HCT116 (cell line): Measurements from ENCODE around the gene FAM47E. TPM values are rescaled to one million over a fixed set of nuclear protein-coding genes. Genes with fewer than 3 reads are reported as not detected.

ENCODE experiments used
- ATAC-seq: fragments of 200-7000 bp; cut with Tn5 transposase; 2 replicates; pipeline ENCODE4 v1.9.1; 2020; ENCODE audit warnings: mild to moderate bottlenecking, moderate library complexity
- BruUV-seq: library from RNA; stranded (reverse); fragments of 400-500 nt; replicated peaks from 2 replicates; lab custom pipeline; 2021; lab: Mats Ljungman, UMichigan
- CTCF ChIA-PET: fragments of 300-600 bp; sonication (Branson Sonifier 250); formaldehyde crosslinking; loops from one replicate; lab custom pipeline; 2021; ENCODE audit warnings: antibody characterized with exemption; lab: Charles Lee
- POLR2A ChIA-PET: fragments of 300-600, 350-600 bp; sonication (Branson Sonifier 250); formaldehyde crosslinking; loops from one replicate; lab custom pipeline; 2021; ENCODE audit warnings: antibody characterized with exemption; lab: Charles Lee
- RAD21 ChIA-PET, 2 experiments: fragments of 300-600 bp; sonication (Branson Sonifier 250); formaldehyde crosslinking; loops; one replicate each; lab custom pipeline; 2023; ENCODE audit warnings: low total read pairs in 2 of 2; ENCODE audit not compliant: uncharacterized antibody in 2 of 2, unreplicated experiment in 2 of 2, low non-redundant PET in 1 of 2; lab: Charles Lee
- DNase-seq: peaks from one replicate; pipeline ENCODE4 v3.0.0-alpha.2; 2010; ENCODE audit warnings: low read depth, low spot score
- H2AFZ ChIP-seq: fragments of 200-600 bp; shearing (Covaris generic), sonication (generic); 2 replicates; pipeline ENCODE4 v1.6.1; 2017; ENCODE audit warnings: low read depth, mixed run types, mixed read lengths, antibody characterized with exemption, low read length; ENCODE audit not compliant: poor library complexity, severe bottlenecking
- H3K27ac ChIP-seq: 2 replicates; pipeline ENCODE4 v1.5.1; 2012; ENCODE audit warnings: low read depth, low read length
- H3K27me3 ChIP-seq: fragments of 200-600 bp; sonication (generic); 2 replicates; pipeline ENCODE4 v1.6.1; 2016; ENCODE audit warnings: mixed run types, low read length, mixed read lengths; ENCODE audit not compliant: insufficient read depth
- H3K36me3 ChIP-seq, 2 experiments: fragments of 200-500 bp in 1 of 2; fragments of 200-600 bp in 1 of 2; sonication (Bioruptor generic) in 1 of 2; sonication (generic) in 1 of 2; 2 replicates each; pipeline versions ENCODE4 v1.5.1 to v1.6.1; 2014 to 2016; ENCODE audit warnings: low read length in 2 of 2, inconsistent platforms in 1 of 2, mixed read lengths in 1 of 2, mixed run types in 1 of 2; ENCODE audit not compliant: insufficient read depth in 2 of 2, control insufficient read depth in 1 of 2
- H3K4me1 ChIP-seq, 2 experiments: fragments of 200-600 bp in 1 of 2; sonication (generic) in 1 of 2; 2 replicates each; pipeline versions ENCODE4 v1.5.1 to v1.6.1; 2012 to 2017; ENCODE audit warnings: low read length in 2 of 2, inconsistent platforms in 1 of 2, mild to moderate bottlenecking in 1 of 2, mixed read lengths in 1 of 2, mixed run types in 1 of 2, moderate library complexity in 1 of 2; ENCODE audit not compliant: insufficient read depth in 2 of 2, control insufficient read depth in 1 of 2
- H3K4me2 ChIP-seq: fragments of 200-600 bp; sonication (generic); 2 replicates; pipeline ENCODE4 v1.6.1; 2017; ENCODE audit warnings: mixed run types, low read length, mixed read lengths
- H3K4me3 ChIP-seq, 2 experiments: fragments of 200-600 bp in 1 of 2; sonication (generic) in 1 of 2; replicated peaks in 1 of 2; 2 replicates each; pipeline ENCODE4 v1.5.1; 2011 to 2016; ENCODE audit warnings: low read length in 2 of 2, control low read depth in 1 of 2, low read depth in 1 of 2, mild to moderate bottlenecking in 1 of 2, mixed read lengths in 1 of 2, mixed run types in 1 of 2
- H3K79me2 ChIP-seq: fragments of 200-600 bp; sonication (generic); 2 replicates; pipeline ENCODE4 v1.6.1; 2017; ENCODE audit warnings: mild to moderate bottlenecking, mixed run types, low read length, moderate library complexity, mixed read lengths; ENCODE audit not compliant: insufficient read depth
- H3K9ac ChIP-seq: fragments of 200-600 bp; sonication (generic); 2 replicates; pipeline ENCODE4 v1.6.1; 2016; ENCODE audit warnings: low read length, mixed read lengths
- H3K9me2 ChIP-seq: fragments of 200-600 bp; sonication (generic), shearing (Covaris generic); 2 replicates; pipeline ENCODE4 v1.6.1; 2017; ENCODE audit warnings: mixed run types, mild to moderate bottlenecking, moderate library complexity; ENCODE audit not compliant: insufficient read depth
- H3K9me3 ChIP-seq, 2 experiments: fragments of 200-500 bp in 1 of 2; fragments of 200-600 bp in 1 of 2; sonication (Bioruptor generic) in 1 of 2; sonication (generic) in 1 of 2; 2 replicates each; pipeline ENCODE4 v1.6.1; 2014 to 2017; ENCODE audit warnings: low read length in 2 of 2, mixed read lengths in 2 of 2, inconsistent platforms in 1 of 2, low read depth in 1 of 2, mild to moderate bottlenecking in 1 of 2, mixed run types in 1 of 2, moderate library complexity in 1 of 2; ENCODE audit not compliant: control insufficient read depth in 1 of 2, insufficient read depth in 1 of 2
- H4K20me1 ChIP-seq: fragments of 200-600 bp; sonication (generic), shearing (Covaris generic); 2 replicates; pipeline ENCODE4 v1.6.1; 2017; ENCODE audit warnings: mixed run types, mild to moderate bottlenecking, moderate library complexity; ENCODE audit not compliant: insufficient read depth
- CEBPB ChIP-seq: IDR thresholded peaks from 2 replicates; pipeline ENCODE4 v1.6.1; 2012; ENCODE audit warnings: low read depth
- EZH2phosphoT487 ChIP-seq: fragments of 200-600 bp; IDR thresholded peaks from 2 replicates; pipeline ENCODE4 v1.6.1; 2018; ENCODE audit warnings: antibody characterized with exemption, borderline replicate concordance
- FOSL1 ChIP-seq: IDR thresholded peaks from 2 replicates; pipeline ENCODE4 v1.6.1; 2012; ENCODE audit warnings: low read depth
- JUND ChIP-seq: IDR thresholded peaks from 2 replicates; pipeline ENCODE4 v1.6.1; 2012
- POLR2A ChIP-seq: IDR thresholded peaks from 2 replicates; pipeline ENCODE4 v1.7.0; 2011; ENCODE audit warnings: borderline replicate concordance; ENCODE audit not compliant: insufficient read depth, insufficient read length; ENCODE audit errors: extremely low read depth
- POLR2AphosphoS5 ChIP-seq: IDR thresholded peaks from 2 replicates; pipeline ENCODE4 v1.6.1; 2011; ENCODE audit warnings: mild to moderate bottlenecking, low read depth, low read length, moderate library complexity
- RAD21 ChIP-seq: IDR thresholded peaks from 2 replicates; pipeline ENCODE4 v1.6.1; 2012; ENCODE audit warnings: low read depth, mild to moderate bottlenecking
- SIN3A ChIP-seq: IDR thresholded peaks from 2 replicates; pipeline ENCODE4 v1.6.1; 2012; ENCODE audit warnings: low read depth
- SRF ChIP-seq: IDR thresholded peaks from 2 replicates; pipeline ENCODE4 v1.6.1; 2012; ENCODE audit warnings: low read depth
- ZFX ChIP-seq: fragments of 450-650 bp; IDR thresholded peaks from 2 replicates; pipeline ENCODE4 v1.6.1; 2017
- ZNF274 ChIP-seq: fragments of 200-500 bp; sonication (Bioruptor generic); IDR thresholded peaks from 2 replicates; pipeline ENCODE4 v1.6.1; 2014; ENCODE audit warnings: mild to moderate bottlenecking, low read depth, low read length, inconsistent platforms
- intact Hi-C: fragments of 100-400 bp; cut with micrococcal nuclease; formaldehyde crosslinking; loops from 2 replicates; pipeline ENCODE4 v1.10.0; 2022
- total RNA-seq: library from RNA; stranded (reverse); gene quantifications from one replicate; pipeline ENCODE4 v1.2.1, GENCODE V29; 2021; ENCODE audit not compliant: unreplicated experiment
- TF ChIP-seq, protein P1 (sequence below): IDR thresholded peaks from 2 replicates; pipeline ENCODE4 v1.6.1; 2011; ENCODE audit warnings: mild to moderate bottlenecking, low read length, moderate library complexity; ENCODE audit not compliant: insufficient replicate concordance; ENCODE audit errors: extremely low read depth
- TF ChIP-seq, protein P2 (sequence below), 3 experiments: fragments of 200-600 bp in 1 of 3; sonication (generic) in 1 of 3; IDR thresholded peaks in 2 of 3; conservative IDR thresholded peaks in 1 of 3; 2 replicates each; pipeline ENCODE4 v1.5.1; 2012 to 2017; ENCODE audit warnings: low read depth in 2 of 3, low read length in 2 of 3, antibody characterized with exemption in 1 of 3, borderline replicate concordance in 1 of 3, control low read depth in 1 of 3, mild to moderate bottlenecking in 1 of 3, mixed read lengths in 1 of 3, mixed run types in 1 of 3, moderate library complexity in 1 of 3; ENCODE audit not compliant: insufficient read depth in 1 of 3
- TF ChIP-seq, protein P3 (sequence below): IDR thresholded peaks from 2 replicates; pipeline ENCODE4 v1.6.1; 2012; ENCODE audit warnings: low read depth
- TF ChIP-seq, protein P4 (sequence below): IDR thresholded peaks from 2 replicates; pipeline ENCODE4 v1.6.1; 2012

FAM47E gene
- total RNA-seq, 1 experiment from 2014 or later: 0.91 TPM

GRCh38 chr4:76309939-76310550 is 58.5 kb downstream of the FAM47E start:
- H3K36me3 ChIP-seq: 0 out of 4 replicates have a peak, but pooled peaks cover 0 to 2% of the 10 kb centered on the region in 2 experiments
- H3K27ac ChIP-seq: no peak overlapping the region
- no peaks in the 10 kb centered on the region for H4K20me1 ChIP-seq
- ATAC-seq (no peak), DNase-seq (no peak)
- H3K9me2 ChIP-seq: no peaks in the 10 kb centered on the region
- ChIA-PET RAD21 (no interaction called here), CTCF (no interaction called here), POLR2A (no interaction called here)
- BruUV-seq: no TSS peak
- peaks cover 9 to 20% of the 10 kb centered on the region in 2 experiments; a peak in 3 of 4 replicates for H3K4me1 ChIP-seq
- H3K4me2 ChIP-seq: no peak overlapping the region
- H3K27me3 ChIP-seq: no peaks in the 10 kb centered on the region
- no peak overlapping the region for H3K4me3 ChIP-seq
- TF ChIP-seq SIN3A (no peak), ZNF274 (no peak), CEBPB (no peak), POLR2AphosphoS5 (no peak), ZFX (no peak), FOSL1 (no peak), EZH2phosphoT487 (no peak), JUND (no peak), POLR2A (no peak), RAD21 (no peak), SRF (no peak)
- TF ChIP-seq, protein P1, sequence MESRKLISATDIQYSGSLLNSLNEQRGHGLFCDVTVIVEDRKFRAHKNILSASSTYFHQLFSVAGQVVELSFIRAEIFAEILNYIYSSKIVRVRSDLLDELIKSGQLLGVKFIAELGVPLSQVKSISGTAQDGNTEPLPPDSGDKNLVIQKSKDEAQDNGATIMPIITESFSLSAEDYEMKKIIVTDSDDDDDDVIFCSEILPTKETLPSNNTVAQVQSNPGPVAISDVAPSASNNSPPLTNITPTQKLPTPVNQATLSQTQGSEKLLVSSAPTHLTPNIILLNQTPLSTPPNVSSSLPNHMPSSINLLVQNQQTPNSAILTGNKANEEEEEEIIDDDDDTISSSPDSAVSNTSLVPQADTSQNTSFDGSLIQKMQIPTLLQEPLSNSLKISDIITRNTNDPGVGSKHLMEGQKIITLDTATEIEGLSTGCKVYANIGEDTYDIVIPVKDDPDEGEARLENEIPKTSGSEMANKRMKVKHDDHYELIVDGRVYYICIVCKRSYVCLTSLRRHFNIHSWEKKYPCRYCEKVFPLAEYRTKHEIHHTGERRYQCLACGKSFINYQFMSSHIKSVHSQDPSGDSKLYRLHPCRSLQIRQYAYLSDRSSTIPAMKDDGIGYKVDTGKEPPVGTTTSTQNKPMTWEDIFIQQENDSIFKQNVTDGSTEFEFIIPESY: no peak
- TF ChIP-seq, protein P2, sequence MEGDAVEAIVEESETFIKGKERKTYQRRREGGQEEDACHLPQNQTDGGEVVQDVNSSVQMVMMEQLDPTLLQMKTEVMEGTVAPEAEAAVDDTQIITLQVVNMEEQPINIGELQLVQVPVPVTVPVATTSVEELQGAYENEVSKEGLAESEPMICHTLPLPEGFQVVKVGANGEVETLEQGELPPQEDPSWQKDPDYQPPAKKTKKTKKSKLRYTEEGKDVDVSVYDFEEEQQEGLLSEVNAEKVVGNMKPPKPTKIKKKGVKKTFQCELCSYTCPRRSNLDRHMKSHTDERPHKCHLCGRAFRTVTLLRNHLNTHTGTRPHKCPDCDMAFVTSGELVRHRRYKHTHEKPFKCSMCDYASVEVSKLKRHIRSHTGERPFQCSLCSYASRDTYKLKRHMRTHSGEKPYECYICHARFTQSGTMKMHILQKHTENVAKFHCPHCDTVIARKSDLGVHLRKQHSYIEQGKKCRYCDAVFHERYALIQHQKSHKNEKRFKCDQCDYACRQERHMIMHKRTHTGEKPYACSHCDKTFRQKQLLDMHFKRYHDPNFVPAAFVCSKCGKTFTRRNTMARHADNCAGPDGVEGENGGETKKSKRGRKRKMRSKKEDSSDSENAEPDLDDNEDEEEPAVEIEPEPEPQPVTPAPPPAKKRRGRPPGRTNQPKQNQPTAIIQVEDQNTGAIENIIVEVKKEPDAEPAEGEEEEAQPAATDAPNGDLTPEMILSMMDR (IDR thresholded peaks at IDR 0.05 in 2 of 3, conservative IDR thresholded peaks at IDR 0.05 in 1 of 3; ENCODE audit: borderline replicate concordance in 1 of 3, insufficient read depth in 1 of 3, low read depth in 2 of 3, low read length in 2 of 3): no peak
- TF ChIP-seq, protein P3, sequence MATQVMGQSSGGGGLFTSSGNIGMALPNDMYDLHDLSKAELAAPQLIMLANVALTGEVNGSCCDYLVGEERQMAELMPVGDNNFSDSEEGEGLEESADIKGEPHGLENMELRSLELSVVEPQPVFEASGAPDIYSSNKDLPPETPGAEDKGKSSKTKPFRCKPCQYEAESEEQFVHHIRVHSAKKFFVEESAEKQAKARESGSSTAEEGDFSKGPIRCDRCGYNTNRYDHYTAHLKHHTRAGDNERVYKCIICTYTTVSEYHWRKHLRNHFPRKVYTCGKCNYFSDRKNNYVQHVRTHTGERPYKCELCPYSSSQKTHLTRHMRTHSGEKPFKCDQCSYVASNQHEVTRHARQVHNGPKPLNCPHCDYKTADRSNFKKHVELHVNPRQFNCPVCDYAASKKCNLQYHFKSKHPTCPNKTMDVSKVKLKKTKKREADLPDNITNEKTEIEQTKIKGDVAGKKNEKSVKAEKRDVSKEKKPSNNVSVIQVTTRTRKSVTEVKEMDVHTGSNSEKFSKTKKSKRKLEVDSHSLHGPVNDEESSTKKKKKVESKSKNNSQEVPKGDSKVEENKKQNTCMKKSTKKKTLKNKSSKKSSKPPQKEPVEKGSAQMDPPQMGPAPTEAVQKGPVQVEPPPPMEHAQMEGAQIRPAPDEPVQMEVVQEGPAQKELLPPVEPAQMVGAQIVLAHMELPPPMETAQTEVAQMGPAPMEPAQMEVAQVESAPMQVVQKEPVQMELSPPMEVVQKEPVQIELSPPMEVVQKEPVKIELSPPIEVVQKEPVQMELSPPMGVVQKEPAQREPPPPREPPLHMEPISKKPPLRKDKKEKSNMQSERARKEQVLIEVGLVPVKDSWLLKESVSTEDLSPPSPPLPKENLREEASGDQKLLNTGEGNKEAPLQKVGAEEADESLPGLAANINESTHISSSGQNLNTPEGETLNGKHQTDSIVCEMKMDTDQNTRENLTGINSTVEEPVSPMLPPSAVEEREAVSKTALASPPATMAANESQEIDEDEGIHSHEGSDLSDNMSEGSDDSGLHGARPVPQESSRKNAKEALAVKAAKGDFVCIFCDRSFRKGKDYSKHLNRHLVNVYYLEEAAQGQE: no peak
- TF ChIP-seq, protein P4, sequence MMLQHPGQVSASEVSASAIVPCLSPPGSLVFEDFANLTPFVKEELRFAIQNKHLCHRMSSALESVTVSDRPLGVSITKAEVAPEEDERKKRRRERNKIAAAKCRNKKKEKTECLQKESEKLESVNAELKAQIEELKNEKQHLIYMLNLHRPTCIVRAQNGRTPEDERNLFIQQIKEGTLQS: no peak
- H3K79me2 ChIP-seq: peaks cover 21% of the 10 kb centered on the region
- no peak overlapping the region for H3K9ac ChIP-seq
- no peak overlapping the region for H2AFZ ChIP-seq
- intact Hi-C loops: no loop called here
- H3K9me3 ChIP-seq: no peaks in the 10 kb centered on the region
